ENCODE data around the gene NUB1.

NUB1 gene

DNA sequence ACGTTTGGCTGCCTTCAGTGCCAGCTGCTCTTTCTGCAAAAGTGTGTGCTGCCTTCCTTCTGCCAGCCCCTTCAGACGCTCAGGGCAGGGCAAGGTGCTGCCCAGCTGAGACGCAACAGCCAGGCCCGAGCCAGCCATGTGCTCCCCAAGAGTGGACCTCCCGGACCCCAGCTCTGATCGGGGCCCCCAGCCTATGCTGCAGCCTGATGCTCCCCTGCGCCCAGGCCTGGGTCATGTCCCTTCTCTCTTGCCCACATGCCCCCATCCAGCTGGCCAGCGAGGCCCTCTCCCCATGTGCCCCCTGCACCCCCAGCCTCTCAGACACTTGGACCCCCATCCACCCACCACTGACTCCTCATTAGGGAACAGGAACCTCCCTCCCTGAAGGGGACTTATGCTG, 50.4 kb downstream of the NUB1 start:
- DNase-seq = no peak

- DNase-seq = no peak
These were observed 50.8 kb downstream of the NUB1 start for GRCh38 chr7:151392426-151392825.

GRCh38 chr7:151393031-151393977, 51.7 kb downstream of the NUB1 start:
- DNase-seq = no peak

DNA sequence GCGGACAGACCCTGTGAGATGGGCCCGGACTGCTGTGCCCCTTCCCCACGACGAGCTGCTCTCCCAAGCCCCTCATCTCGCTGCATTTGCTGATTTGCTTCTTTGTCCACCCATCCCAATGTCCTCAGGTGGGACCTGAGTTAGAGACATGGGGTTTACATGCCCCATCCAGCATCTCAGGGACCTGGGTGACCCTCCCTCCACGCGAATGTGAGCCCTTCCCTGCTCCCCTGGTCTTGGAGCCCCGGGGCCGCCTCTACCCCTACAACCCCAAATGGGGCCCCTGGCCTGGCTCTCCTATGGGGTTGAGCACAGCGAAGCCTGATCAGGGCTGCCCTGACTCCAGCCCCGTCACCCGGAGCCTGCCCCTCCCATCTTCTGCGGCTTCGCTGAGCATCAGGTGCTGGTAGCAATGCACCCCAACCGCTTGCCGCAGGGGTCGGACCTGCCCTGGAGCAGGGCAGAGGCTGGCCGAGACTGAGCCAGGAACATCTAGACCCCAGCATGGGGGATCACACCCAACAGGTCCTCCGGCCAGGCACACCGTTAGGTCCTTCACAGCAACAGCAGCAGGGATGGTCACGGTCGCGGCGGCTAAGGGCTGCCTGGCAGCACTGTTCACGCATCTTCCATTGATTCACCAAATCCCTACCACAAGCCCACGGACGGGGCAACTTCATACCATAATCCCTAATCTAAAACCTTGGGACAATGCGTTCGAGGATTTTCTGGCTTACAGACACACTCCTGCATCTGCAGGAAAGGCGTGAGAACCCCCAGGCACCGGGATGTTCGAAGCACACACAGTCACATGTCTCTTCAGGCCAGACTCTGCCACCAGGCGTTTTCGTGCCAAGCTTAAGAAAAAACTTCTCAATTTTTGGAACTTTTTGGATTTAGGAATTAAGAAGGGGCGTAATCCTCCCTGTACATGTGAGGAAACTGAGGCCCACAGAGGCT, 52.7 kb downstream of the NUB1 start:
- no peak for DNase-seq

- DNase-seq = no peak
These were observed 53.4 kb downstream of the NUB1 start for GRCh38 chr7:151395036-151395367.

DNA sequence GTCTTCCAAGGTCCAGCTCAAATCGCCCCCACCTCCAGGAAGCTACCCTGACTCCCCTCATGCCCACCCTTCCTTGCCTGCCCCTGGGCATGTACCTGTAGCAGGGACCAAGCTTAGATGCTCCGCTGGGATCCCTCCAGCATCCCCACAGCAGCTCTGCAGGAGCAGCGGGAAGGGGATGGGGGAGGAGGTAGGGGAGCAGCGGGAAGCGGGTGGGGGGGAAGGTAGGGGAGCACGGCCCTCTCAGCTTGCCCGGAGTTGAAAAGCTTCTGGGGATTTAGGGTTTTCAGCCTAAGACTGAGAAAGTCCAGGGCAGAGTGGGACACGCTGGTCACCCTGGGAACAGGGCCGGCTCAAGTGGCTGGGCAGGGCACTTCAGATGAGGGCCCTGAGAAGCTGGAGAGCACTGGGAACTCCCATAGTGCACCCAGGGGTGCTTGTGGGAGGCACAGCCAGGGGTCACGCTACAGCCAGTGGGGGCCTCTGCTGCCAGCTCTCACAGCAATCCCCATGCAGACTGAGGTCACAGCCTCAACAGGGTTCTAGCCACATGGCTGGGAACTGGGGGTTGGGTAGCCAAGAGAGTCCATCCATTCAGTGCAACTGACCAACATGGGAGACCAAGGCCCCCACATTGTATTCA, 54.8 kb downstream of the NUB1 start:
- no peak for DNase-seq

GRCh38 chr7:151397026-151397425, 55.4 kb downstream of the NUB1 start:
- no peak for DNase-seq

DNA sequence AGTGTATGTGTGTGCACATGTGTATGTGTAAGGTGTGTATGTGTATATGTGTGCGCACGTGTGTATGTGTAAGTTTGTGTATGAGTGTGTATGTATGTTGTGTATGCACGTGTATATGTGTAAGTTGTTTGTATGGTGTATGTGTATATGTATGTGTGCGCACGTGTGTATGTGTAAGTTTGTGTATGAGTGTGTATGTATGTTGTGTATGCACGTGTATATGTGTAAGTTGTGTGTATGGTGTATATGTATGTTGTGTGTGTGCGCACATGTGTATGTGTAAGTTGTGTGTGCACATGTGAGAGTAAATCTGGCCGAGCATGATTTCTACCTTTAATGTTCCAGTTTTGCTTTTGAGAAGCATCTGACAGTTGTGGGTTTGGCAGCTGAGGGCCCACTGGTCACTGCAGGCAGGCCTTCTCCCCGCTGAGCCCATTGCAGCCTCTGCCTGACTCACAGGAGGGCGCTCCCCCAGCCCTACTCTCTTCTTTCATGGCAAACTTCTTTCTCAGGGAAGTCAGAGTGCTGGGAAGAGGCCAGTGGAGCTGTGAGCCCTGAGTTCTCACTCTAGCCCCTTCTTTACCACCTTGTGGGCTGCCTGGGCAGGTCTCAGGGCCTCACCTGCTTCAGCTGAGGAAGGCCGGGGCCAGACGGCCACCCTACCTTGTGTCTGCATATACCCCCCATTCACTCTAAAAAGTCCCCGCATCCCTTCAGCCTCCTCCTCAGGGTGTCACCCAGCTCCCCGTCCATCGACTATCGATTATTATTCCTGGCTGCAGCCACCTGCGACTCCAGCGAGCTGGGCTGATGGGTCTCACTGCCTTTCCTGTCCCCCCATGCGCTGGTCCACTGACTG, 57.1 kb downstream of the NUB1 start:
- DNase-seq = no peak

DNA sequence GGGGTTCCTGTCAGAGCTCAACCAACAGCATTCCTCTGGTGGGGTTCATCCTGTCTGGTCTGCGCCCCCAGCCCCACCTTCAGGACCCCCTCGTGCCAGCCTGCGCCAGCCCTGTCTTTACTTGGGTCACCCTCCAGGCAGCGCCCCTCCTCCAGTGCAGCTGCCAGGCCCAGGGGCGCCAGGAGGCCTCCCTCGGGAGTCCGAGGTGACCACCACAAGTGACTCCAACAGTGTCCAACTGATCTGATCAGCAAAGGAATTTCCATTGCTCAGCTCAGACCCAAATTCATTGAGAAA, 57.6 kb downstream of the NUB1 start:
- no peak for DNase-seq

GRCh38 chr7:151399906-151400305, 58.3 kb downstream of the NUB1 start:
- no peak for DNase-seq

DNA sequence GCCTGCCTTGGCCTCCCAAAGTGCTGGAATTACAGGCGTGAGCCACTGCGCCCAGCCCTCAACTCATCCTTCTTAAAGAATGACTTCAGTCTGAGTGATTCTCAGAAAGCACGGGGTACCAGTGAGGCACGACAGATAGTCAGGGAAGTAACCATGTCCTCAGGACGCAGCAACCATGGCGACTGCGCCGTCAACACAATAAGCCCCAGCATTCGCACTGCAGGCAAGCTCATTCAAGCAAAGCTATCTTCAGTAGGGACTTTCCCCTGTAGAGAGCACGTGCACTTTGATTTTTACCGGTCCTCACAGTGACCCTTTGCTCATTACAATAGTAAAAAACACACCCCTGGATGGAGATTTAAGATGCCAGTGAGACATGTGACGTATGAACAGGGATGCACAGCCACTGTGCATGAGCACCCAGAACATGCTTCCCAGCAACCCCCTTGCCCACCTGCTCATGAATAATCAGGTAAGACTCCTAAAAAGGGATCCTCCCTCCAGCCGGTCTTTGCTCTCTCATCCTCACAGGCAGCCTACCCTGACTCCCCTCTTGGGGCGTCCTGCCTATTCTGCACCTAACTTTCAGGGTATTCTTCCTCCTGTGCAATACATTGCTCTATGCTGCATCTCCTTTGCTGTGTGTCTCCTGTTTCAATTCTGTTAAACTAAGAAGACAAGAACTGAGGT, 59.2 kb downstream of the NUB1 start:
- no peak for DNase-seq

GRCh38 chr7:151402029-151402835, 60.6 kb downstream of the NUB1 start:
- DNase-seq = no peak

DNA sequence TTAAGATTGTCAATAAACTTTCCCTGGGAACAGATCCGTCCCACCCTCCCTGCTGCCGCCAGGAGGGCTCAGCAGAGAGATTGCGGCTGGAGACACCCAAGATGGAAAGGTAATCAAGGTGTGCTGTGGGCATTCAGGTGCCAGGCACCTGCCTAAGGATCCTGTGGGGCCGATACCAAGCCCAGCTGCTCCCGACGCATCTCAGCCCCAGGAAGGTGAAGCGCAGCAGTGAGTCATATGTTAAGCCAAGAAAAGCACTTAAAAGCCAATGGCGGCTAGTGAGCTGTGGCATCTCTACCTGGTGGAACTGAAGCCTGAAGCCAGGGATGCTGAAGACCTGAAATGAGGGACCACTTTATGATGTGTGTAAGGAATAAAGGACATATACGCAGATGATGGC, 62.2 kb downstream of the NUB1 start:
- DNase-seq = no peak

DNA sequence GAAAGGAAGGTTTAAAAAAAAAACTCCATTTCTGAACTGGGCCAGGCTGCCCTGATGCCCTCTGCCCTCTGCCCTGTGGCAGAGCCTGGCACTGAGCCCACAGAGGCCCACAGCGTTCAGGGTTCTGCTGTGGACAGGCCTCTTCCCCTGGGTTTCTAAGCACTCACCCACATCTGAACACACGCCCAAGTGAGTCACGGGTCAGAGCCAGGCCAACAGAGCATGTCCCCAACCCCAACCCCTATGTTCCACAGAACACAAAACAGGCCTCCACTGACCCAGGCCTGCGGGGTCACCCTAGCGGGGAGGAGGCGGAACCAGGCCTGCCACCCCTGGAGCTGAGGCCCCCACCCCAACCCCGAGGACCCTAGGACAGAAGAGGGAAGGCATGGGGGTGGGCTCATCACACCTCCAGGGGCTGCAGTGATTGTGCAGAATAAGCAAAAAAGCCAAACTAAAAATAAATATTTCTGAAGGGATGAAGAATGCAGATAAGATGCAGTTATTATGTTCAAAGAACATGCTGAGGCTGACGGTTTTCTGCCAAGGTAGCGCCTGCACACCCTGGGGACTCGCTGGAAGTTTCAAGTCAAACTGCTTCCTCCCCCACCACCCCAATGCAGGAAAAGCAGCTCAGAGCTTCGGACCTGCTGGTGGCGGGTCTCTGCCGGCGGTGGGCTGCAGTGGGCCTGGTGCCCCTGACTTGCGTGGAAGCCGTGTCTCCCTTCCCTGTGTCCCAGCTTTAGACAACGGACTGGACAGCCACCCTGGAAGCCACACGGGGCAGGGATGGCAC, 62.8 kb downstream of the NUB1 start:
- no peak for DNase-seq

DNA sequence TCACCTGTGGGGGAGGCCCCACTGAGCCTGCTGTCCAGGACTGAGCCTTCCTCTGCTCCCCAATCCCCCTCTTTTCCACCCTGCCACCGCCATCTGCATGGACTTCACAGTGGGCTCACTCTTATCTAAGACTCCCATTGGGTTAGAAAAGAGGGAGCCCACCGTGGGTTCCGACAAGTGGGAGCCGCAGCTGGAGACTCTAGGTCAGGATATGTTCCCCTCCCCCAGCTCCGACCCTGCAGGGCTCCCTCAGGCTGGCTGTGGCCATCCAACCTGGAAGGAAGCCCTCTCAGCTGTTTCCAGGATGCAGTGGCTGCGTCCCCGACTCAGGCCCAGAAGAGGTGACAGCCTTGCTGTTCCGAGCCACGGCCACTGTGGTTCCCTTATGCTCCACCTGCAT, 63.4 kb downstream of the NUB1 start:
- DNase-seq = no peak

- DNase-seq = no peak
These were observed 64.0 kb downstream of the NUB1 start for GRCh38 chr7:151405588-151405987.

DNA sequence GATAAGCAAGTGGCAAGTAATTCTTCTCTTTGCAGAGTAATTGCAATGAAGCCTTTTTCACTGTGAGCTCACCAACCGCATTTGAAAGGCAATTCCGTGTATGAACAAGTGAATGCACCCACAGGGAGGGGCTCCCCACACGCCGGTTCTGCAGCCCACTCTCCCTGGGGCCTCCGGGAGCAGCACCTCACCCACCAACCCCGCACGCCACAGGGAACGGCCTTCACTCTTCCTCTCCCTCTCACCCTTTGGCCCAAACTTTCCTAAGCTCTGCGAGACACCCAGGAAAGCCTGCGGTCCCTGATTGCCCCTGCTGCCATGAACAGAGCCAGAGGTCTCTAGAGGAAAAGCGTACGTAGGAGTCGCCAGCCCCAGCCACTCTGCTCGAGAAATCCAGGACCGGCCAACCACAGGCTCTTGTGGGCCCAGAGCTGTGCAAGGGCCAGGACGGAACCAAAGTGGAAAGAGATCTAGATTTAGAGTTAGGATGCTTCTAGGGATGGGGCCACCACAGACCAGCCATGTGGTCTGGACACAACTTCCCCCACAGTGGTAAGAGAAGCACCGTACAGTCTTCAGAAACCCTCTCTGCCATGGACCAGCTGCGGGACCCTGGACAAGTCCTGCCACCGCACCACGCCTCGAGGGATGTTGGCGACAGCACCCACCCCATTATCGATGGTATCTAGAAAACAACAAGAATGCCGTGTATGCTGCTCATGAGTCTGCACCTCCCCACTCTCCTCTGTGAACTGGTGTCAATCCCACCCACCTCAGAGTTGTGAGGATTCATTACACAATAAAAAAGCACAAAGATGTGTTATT, 64.7 kb downstream of the NUB1 start:
- no peak for DNase-seq

GRCh38 chr7:151406886-151407583, 65.4 kb downstream of the NUB1 start:
- no peak for DNase-seq

DNA sequence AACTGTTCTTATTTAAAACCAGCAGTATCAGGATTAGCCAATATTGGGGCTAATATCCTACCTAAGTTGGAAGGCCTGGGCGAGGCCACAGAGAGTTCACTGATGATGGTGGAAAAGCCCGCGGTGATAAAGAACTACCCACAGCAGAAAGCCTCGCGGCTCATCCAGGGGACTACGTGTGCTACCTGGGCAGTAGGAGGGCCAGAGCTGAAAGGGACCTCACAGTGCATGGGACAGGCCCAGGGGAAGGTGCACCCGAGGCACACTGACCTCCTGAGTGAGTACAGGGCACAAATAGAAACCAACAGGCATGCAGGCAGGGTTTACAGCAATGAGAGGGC, 66.9 kb downstream of the NUB1 start:
- no peak for DNase-seq
